IPS-15b (cell line): ENCODE results near the gene HOXB6.

Experiments
- H3K27me3 ChIP-seq: one replicate; pipeline ENCODE4 v1.6.1; 2013; ENCODE audit warnings: low read length; ENCODE audit not compliant: control insufficient read depth, insufficient read depth
- H3K36me3 ChIP-seq: one replicate; pipeline ENCODE4 v1.6.1; 2013; ENCODE audit warnings: low read length; ENCODE audit not compliant: control insufficient read depth, insufficient read depth
- H3K4me1 ChIP-seq: one replicate; pipeline ENCODE4 v1.6.1; 2013; ENCODE audit warnings: mild to moderate bottlenecking, low read length; ENCODE audit not compliant: control insufficient read depth, insufficient read depth
- H3K4me3 ChIP-seq: one replicate; pipeline ENCODE4 v1.5.1; 2013; ENCODE audit warnings: low read depth, low read length
- H3K9ac ChIP-seq: one replicate; pipeline ENCODE4 v1.6.1; 2013; ENCODE audit warnings: low read depth, mild to moderate bottlenecking, low read length
- H3K9me3 ChIP-seq: one replicate; pipeline ENCODE4 v1.6.1; 2013; ENCODE audit warnings: mild to moderate bottlenecking, low read length; ENCODE audit not compliant: control insufficient read depth, insufficient read depth

HOXB6 gene

GRCh38 chr17:48583708-48584222, 21.0 kb downstream of the HOXB6 start:
- H3K27me3 ChIP-seq, result peaks cover 100% of the 10 kb centered on the region
- peaks cover 2% of the 10 kb centered on the region for H3K4me1 ChIP-seq
- H3K9me3 ChIP-seq, result no peaks in the 10 kb centered on the region
- no peak overlapping the region for H3K4me3 ChIP-seq
- H3K9ac ChIP-seq, result no peak overlapping the region
- no peaks in the 10 kb centered on the region for H3K36me3 ChIP-seq

- peaks cover 97% of the 10 kb centered on the region for H3K27me3 ChIP-seq
- no peaks in the 10 kb centered on the region for H3K36me3 ChIP-seq
- no peak overlapping the region for H3K9ac ChIP-seq
- H3K4me3 ChIP-seq, result no peak overlapping the region
- H3K9me3 ChIP-seq, result no peaks in the 10 kb centered on the region
- peaks cover 2% of the 10 kb centered on the region for H3K4me1 ChIP-seq
These were observed 22.1 kb downstream of the HOXB6 start for GRCh38 chr17:48582750-48583069.

DNA sequence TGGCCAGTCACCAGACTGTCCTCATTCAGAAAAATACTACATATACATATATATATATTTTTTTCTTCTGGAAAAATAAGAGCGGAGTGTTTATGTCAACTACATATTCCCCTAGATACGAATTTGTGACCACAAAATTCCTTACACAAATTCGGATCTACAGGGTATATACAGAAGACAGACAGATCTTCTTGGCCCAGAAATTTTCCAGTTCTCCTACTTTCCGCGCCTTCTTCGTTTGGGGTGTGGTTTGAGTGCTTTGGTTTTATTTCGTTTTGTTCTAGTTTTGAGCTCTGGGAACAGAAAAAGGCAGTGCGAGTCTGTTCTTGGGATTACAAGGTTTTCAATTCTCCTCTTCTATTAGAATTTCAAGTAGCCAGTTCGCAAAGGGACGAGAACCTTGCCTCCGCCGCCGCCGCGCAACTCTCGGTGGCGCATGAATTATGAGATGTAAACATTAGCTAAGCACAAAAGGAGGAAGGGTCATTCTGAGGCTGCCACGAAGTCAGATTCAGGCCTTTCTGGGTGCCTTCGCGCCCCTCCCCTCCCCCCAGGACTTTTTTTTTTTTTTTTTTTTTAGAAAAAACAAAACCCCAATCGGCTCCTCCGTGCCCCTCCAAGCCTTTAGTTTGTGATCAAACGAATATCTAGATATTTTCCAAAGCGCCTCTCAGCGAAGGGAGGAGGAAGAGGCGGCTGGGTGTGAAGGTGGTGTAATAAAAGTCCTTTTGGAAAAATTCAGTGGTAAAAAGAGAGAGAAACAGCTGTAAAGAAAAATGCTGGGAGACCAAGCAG, 24.8 kb downstream of the HOXB6 start:
- H3K4me1 ChIP-seq, result no peaks in the 10 kb centered on the region
- H3K9me3 ChIP-seq, result no peaks in the 10 kb centered on the region
- no peaks in the 10 kb centered on the region for H3K36me3 ChIP-seq
- H3K9ac ChIP-seq, result no peak overlapping the region
- peaks cover 96% of the 10 kb centered on the region for H3K27me3 ChIP-seq
- no peak overlapping the region for H3K4me3 ChIP-seq

DNA sequence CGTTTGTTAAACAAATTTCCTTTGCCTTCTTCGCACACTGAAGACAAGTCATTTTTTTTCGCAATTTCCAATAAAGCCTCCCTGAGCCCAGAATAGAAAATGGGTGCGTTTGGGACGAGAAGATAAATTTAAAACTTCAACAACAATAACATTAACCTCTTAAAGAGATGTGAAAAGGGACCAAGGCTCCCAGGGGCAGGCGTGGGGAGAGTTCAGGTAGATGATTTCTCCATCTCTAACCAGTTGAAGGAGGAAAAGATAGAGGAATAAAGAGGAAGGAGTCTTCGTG, 25.4 kb downstream of the HOXB6 start:
- H3K36me3 ChIP-seq, result no peaks in the 10 kb centered on the region
- no peak overlapping the region for H3K9ac ChIP-seq
- H3K4me3 ChIP-seq, result no peak overlapping the region
- peaks cover 96% of the 10 kb centered on the region for H3K27me3 ChIP-seq
- H3K4me1 ChIP-seq, result no peaks in the 10 kb centered on the region
- no peaks in the 10 kb centered on the region for H3K9me3 ChIP-seq

DNA sequence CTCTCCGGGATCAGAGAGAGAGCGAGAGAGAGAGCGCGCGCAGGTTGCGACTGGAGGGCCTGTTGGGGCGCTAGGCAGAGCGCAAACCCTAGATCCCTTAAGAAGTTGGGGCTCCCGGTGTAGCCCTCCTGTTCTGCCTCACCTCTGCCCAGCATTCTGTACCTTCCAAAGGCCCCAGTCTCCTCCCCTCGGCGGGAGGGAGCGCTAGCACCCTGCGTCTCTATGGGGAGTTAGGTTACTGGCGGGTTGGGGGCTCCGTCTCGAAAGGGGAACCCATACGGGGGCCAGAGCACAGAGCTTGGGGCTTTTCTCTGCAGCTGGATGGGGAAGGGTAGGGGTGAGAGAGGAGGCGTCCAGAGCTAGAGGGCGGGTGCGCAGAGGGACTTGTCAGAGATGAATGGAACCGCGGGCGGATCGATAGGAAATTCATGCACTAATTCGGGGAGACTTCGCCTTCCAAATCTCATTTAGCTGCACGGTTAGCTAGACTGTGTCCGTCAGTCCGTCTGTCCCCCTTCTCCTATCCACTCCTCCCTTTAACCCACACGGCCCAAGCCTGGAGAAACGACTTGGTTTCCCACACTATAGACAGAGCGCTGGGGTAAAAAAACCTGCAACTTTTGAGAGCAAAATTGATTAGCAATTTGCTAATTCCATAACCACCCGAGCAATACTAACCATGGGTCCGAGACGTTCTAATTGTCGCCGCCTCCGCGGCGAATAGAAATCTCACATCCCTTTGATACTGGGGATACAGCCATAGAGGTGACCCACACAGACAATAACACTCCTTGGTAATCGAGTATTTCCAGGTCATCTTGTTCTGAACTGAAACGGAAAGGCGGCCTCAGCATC, 25.9 kb downstream of the HOXB6 start:
- H3K36me3 ChIP-seq, result no peaks in the 10 kb centered on the region
- no peak overlapping the region for H3K9ac ChIP-seq
- H3K27me3 ChIP-seq, result peaks cover 96% of the 10 kb centered on the region
- H3K9me3 ChIP-seq, result no peaks in the 10 kb centered on the region
- H3K4me1 ChIP-seq, result no peaks in the 10 kb centered on the region
- H3K4me3 ChIP-seq, result peak overlapping the region; percentile 28

- no peaks in the 10 kb centered on the region for H3K9me3 ChIP-seq
- H3K4me3 ChIP-seq, result peak within 1 kb of the TSS; percentile 28
- H3K4me1 ChIP-seq, result no peaks in the 10 kb centered on the region
- H3K9ac ChIP-seq, result no peak within 1 kb of the TSS
- no peaks in the 10 kb centered on the region for H3K36me3 ChIP-seq
- H3K27me3 ChIP-seq, result peaks cover 96% of the 10 kb centered on the region
These were observed 26.7 kb downstream of the HOXB6 start, which contains the start of gene HOXB4 for GRCh38 chr17:48577946-48578615. Gene HOXB4 (minus strand): TSS chr17:48578350. CDS start chr17:48578319, 31 bp downstream.

GRCh38 chr17:48577330-48577945, 27.3 kb downstream of the HOXB6 start:
- Histone ChIP-seq H3K4me3 (peak overlapping the region; percentile 23), H3K4me1 (no peaks in the 10 kb centered on the region), H3K9ac (no peak overlapping the region)

GRCh38 chr17:48576479-48577309, 28.1 kb downstream of the HOXB6 start:
- H3K36me3 ChIP-seq, result no peaks in the 10 kb centered on the region
- peak overlapping the region; percentile 23 for H3K4me3 ChIP-seq
- no peaks in the 10 kb centered on the region for H3K9me3 ChIP-seq
- H3K9ac ChIP-seq, result no peak overlapping the region
- H3K27me3 ChIP-seq, result peaks cover 96% of the 10 kb centered on the region
- H3K4me1 ChIP-seq, result no peaks in the 10 kb centered on the region

More at GRCh38 chr17:48577330-48577945, 27.3 kb downstream of the HOXB6 start:
- no peaks in the 10 kb centered on the region for H3K36me3 ChIP-seq
- no peaks in the 10 kb centered on the region for H3K9me3 ChIP-seq
- H3K27me3 ChIP-seq, result peaks cover 96% of the 10 kb centered on the region

DNA sequence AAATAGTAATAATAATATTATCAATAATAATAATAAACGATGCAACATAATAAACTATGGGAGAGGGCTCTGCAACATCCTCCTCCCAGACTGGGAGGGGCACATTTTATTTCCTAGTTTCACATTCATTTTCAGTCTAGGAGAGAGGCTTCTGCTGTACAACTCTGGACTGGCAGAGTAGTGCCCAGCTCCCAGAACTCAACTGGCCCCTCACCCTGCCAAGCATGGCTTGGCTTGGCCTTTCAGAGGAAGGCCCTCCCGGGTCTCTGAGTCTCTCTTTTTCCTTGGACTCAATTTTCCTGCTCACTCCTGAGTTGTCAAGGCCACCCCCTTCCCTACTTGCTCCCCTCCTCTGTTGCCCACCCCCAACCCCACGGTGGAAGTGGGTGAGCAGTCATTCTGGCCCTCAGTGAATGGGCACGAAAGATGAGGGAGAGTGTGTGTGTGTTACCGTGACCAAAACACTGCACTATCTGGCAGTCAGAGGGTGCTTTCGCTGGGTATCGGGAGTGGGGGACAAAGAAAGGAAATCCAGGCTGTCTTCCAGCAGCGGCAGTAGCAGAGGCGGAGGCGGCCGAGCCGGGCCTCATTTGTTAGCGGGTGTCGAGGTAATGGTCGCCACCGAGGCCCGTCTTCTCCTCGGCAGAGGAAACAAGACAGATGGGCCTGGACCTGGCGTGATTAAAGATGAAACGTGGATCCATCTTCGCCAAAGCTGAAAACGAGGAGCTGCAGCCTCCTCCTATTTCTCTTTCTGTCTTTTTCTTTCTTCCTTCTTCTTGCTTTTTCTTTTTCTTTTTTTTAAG, 28.9 kb downstream of the HOXB6 start:
- no peaks in the 10 kb centered on the region for H3K9me3 ChIP-seq
- H3K4me1 ChIP-seq, result no peaks in the 10 kb centered on the region
- H3K4me3 ChIP-seq, result peak overlapping the region; percentile 3
- no peak overlapping the region for H3K9ac ChIP-seq
- H3K27me3 ChIP-seq, result peaks cover 96% of the 10 kb centered on the region
- H3K36me3 ChIP-seq, result no peaks in the 10 kb centered on the region

- no peaks in the 10 kb centered on the region for H3K9me3 ChIP-seq
- H3K36me3 ChIP-seq, result no peaks in the 10 kb centered on the region
- peaks cover 96% of the 10 kb centered on the region for H3K27me3 ChIP-seq
- H3K4me1 ChIP-seq, result no peaks in the 10 kb centered on the region
- H3K4me3 ChIP-seq, result no peak overlapping the region
- no peak overlapping the region for H3K9ac ChIP-seq
These were observed 29.7 kb downstream of the HOXB6 start for GRCh38 chr17:48575066-48575582.
